OCI-LY3 (cell line): ENCODE data around the gene AGPAT1.

Source experiments
- CTCF ChIP-seq: fragments of 200-600, 300-600 bp; sonication (generic); IDR thresholded peaks from 2 replicates; pipeline ENCODE4 v1.5.1; 2014; ENCODE audit warnings: antibody characterized with exemption, low read length, low read depth
- EZH2phosphoT487 ChIP-seq: fragments of 200-600 bp; shearing (Covaris generic); IDR thresholded peaks from 2 replicates; pipeline ENCODE4 v1.6.1; 2018; ENCODE audit warnings: antibody characterized with exemption, mixed run types, low read depth

GRCh38 chr6:32216285-32216684 lies 40.4 kb upstream of the AGPAT1 start:
- no peak for TF ChIP-seq CTCF
- TF ChIP-seq EZH2phosphoT487: no peak
